ENCODE measurements around the gene HMGA1. TPM values are rescaled to one million over a fixed set of nuclear protein-coding genes. Genes with fewer than 3 reads are reported as not detected.

HMGA1 gene
- total and polyA plus RNA-seq, 2 of the 13 experiments (the other 11 are each of a cell fraction or from before 2014, with no cell fraction given), result 117 to 145 TPM

GRCh38 chr6:34236443-34237315 is at the start of gene HMGA1 (continued):
- TF ChIP-seq ZNF687 (CRISPR knock-in tag; IDR thresholded peaks at IDR 0.05) (peak; percentile 71), MBD4 (IDR thresholded peaks at IDR 0.05; ENCODE audit: borderline replicate concordance, low read length) (no peak), XRCC5 (optimal IDR thresholded peaks at IDR 0.05; ENCODE audit: low read length) (peak; percentile 44), THAP9 (CRISPR knock-in tag; IDR thresholded peaks at IDR 0.05; ENCODE audit: borderline replicate concordance) (peak; percentile 48; the same call in 1 of the 2 replicates), IRX3 (CRISPR knock-in tag; IDR thresholded peaks at IDR 0.05; ENCODE audit: borderline replicate concordance, low read depth) (no peak), GFI1 (CRISPR knock-in tag; IDR thresholded peaks at IDR 0.05; ENCODE audit: borderline replicate concordance) (peak; percentile 69; the same call in 1 of the 2 replicates), ZNF34 (CRISPR knock-in tag; IDR thresholded peaks at IDR 0.05; ENCODE audit: borderline replicate concordance) (no peak), ZNF547 (CRISPR knock-in tag; IDR thresholded peaks at IDR 0.05) (no peak), ZNF605 (CRISPR knock-in tag; IDR thresholded peaks at IDR 0.05) (peak; percentile 67; the same call in 1 of the 2 replicates), ELF1 (CRISPR knock-in tag; IDR thresholded peaks at IDR 0.05) (0 out of 2 replicates have a peak, but pooled peaks have one; percentile 11), ZNF121 (CRISPR knock-in tag; IDR thresholded peaks at IDR 0.05) (0 out of 2 replicates have a peak, but pooled peaks have one; percentile 30), ZNF660 (CRISPR knock-in tag; IDR thresholded peaks at IDR 0.05; ENCODE audit: borderline replicate concordance, low read depth) (no peak), KAT8 (CRISPR knock-in tag; IDR thresholded peaks at IDR 0.05) (peak; percentile 52)
- TF ChIP-seq, protein P1, sequence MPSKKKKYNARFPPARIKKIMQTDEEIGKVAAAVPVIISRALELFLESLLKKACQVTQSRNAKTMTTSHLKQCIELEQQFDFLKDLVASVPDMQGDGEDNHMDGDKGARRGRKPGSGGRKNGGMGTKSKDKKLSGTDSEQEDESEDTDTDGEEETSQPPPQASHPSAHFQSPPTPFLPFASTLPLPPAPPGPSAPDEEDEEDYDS (CRISPR knock-in tag; IDR thresholded peaks at IDR 0.05), result peak; percentile 100
- TF ChIP-seq, protein P2, sequence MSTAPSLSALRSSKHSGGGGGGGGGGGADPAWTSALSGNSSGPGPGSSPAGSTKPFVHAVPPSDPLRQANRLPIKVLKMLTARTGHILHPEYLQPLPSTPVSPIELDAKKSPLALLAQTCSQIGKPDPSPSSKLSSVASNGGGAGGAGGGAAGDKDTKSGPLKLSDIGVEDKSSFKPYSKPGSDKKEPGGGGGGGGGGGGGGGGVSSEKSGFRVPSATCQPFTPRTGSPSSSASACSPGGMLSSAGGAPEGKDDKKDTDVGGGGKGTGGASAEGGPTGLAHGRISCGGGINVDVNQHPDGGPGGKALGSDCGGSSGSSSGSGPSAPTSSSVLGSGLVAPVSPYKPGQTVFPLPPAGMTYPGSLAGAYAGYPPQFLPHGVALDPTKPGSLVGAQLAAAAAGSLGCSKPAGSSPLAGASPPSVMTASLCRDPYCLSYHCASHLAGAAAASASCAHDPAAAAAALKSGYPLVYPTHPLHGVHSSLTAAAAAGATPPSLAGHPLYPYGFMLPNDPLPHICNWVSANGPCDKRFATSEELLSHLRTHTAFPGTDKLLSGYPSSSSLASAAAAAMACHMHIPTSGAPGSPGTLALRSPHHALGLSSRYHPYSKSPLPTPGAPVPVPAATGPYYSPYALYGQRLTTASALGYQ (CRISPR knock-in tag; IDR thresholded peaks at IDR 0.05), result 0 out of 2 replicates have a peak, but pooled peaks have one; percentile 44

Measured in HepG2 (cell line).